ENCODE measurements around the gene ZNF248.
"Not testable (repeated sequence)": the region's sequence is repeated elsewhere in the genome, so short reads cannot be mapped to it uniquely, and the experiment has no call there.

ZNF248 gene

GRCh38 chr10:37754538-37755323, 102.7 kb downstream of the ZNF248 start:
- Histone ChIP-seq H3K9me3 (no peaks in the 10 kb centered on the region), H3K9ac (no peak overlapping the region), H3K27me3 (no peaks in the 10 kb centered on the region), H3K27ac (no peak overlapping the region), H3K4me2 (no peak overlapping the region), H3K4me1 (no peaks in the 10 kb centered on the region), H4K20me1 (no peaks in the 10 kb centered on the region), H3K4me3 (no peak overlapping the region), H3K36me3 (no peaks in the 10 kb centered on the region)
- TF ChIP-seq Cebpa-rat (IDR thresholded peaks at IDR 0.05) = no peak

GRCh38 chr10:37752334-37752875, 105.0 kb downstream of the ZNF248 start:
- Histone ChIP-seq H4K20me1 (no peaks in the 10 kb centered on the region), H3K4me2 (no peak overlapping the region), H3K36me3 (no peaks in the 10 kb centered on the region), H3K4me3 (no peak overlapping the region), H3K27me3 (no peaks in the 10 kb centered on the region), H3K27ac (no peak overlapping the region), H3K9me3 (no peaks in the 10 kb centered on the region), H3K4me1 (no peaks in the 10 kb centered on the region), H3K9ac (no peak overlapping the region)
- no peak for TF ChIP-seq Cebpa-rat (IDR thresholded peaks at IDR 0.05)

GRCh38 chr10:37748170-37748569, 109.2 kb downstream of the ZNF248 start:
- no peak overlapping the region for H3K27ac ChIP-seq
- H3K4me1 ChIP-seq = no peaks in the 10 kb centered on the region
- no peak overlapping the region for H3K9ac ChIP-seq
- no peak overlapping the region for H3K4me2 ChIP-seq
- no peak overlapping the region for H3K4me3 ChIP-seq
- H3K9me3 ChIP-seq = no peaks in the 10 kb centered on the region
- TF ChIP-seq Cebpa-rat (IDR thresholded peaks at IDR 0.05) = no peak
- no peaks in the 10 kb centered on the region for H4K20me1 ChIP-seq
- no peaks in the 10 kb centered on the region for H3K36me3 ChIP-seq
- H3K27me3 ChIP-seq = no peaks in the 10 kb centered on the region

DNA sequence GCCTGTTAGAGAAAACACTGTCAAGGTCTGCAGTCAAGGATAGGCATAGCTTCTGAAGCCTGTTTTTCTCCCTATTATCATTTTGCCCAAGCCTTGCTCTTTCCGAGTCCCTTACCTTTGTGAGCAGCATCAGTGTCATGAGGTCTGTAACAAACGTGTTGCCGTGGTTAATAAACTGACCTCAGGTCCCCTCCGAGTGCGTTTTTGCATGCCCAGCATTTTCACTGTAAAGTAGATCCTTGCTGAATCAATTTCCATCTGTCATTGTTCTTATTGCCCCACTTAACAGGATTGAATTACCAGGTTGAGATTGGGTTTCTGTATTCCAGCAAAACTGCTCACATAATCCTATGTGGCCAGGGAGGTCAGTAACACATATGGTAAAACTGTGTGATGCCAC, 110.3 kb downstream of the ZNF248 start:
- Histone ChIP-seq H4K20me1 (no peaks in the 10 kb centered on the region), H3K4me1 (no peaks in the 10 kb centered on the region), H3K4me2 (no peak overlapping the region), H3K36me3 (no peaks in the 10 kb centered on the region), H3K9me3 (no peaks in the 10 kb centered on the region), H3K4me3 (no peak overlapping the region), H3K27ac (no peak overlapping the region), H3K9ac (no peak overlapping the region), H3K27me3 (no peaks in the 10 kb centered on the region)
- TF ChIP-seq Cebpa-rat (IDR thresholded peaks at IDR 0.05) = no peak

- peaks cover 9% of the 10 kb centered on the region; the same call in 1 of the 2 replicates for H3K9me3 ChIP-seq
- H3K4me1 ChIP-seq = no peaks in the 10 kb centered on the region
- H3K4me3 ChIP-seq = no peak overlapping the region
- H3K27ac ChIP-seq = no peak overlapping the region
- no peak for TF ChIP-seq Cebpa-rat (IDR thresholded peaks at IDR 0.05)
- H3K9ac ChIP-seq = no peak overlapping the region
- H4K20me1 ChIP-seq = no peaks in the 10 kb centered on the region
- no peaks in the 10 kb centered on the region for H3K36me3 ChIP-seq
- H3K4me2 ChIP-seq = no peak overlapping the region
- no peaks in the 10 kb centered on the region for H3K27me3 ChIP-seq
Measured at GRCh38 chr10:37741831-37742230, 115.6 kb downstream of the ZNF248 start.

DNA sequence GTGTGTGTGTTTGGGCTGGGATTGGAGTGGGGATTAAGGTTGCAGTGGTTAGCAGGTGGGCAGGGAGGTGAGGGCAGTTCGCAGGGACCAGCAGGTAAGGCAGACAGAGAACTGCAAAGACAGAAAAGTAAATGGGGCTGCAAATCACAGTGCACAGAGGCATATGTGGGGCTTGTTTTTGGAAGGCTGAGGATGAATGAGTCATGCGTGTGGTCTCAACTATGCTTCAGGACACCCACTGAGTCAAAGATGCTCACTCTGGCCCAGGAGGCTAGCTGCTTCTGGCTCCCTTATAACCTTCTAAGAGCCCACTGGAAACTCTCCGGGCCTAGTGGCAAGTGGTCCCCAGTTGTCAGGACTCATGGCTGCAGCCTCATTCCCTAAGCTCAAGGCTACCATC, 118.2 kb downstream of the ZNF248 start:
- peaks cover 9% of the 10 kb centered on the region; the same call in 1 of the 2 replicates for H3K9me3 ChIP-seq
- no peak overlapping the region for H3K9ac ChIP-seq
- no peaks in the 10 kb centered on the region for H3K4me1 ChIP-seq
- no peaks in the 10 kb centered on the region for H4K20me1 ChIP-seq
- H3K27ac ChIP-seq = no peak overlapping the region
- no peaks in the 10 kb centered on the region for H3K27me3 ChIP-seq
- no peak overlapping the region for H3K4me2 ChIP-seq
- no peaks in the 10 kb centered on the region for H3K36me3 ChIP-seq
- no peak overlapping the region for H3K4me3 ChIP-seq
- TF ChIP-seq Cebpa-rat (IDR thresholded peaks at IDR 0.05) = no peak

GRCh38 chr10:37738241-37738640, 119.2 kb downstream of the ZNF248 start:
- not testable (repeated sequence) for H4K20me1 ChIP-seq, H3K36me3 ChIP-seq, H3K9me3 ChIP-seq, H3K4me1 ChIP-seq, H3K4me2 ChIP-seq, H3K4me3 ChIP-seq, H3K9ac ChIP-seq, H3K27me3 ChIP-seq, H3K27ac ChIP-seq

DNA sequence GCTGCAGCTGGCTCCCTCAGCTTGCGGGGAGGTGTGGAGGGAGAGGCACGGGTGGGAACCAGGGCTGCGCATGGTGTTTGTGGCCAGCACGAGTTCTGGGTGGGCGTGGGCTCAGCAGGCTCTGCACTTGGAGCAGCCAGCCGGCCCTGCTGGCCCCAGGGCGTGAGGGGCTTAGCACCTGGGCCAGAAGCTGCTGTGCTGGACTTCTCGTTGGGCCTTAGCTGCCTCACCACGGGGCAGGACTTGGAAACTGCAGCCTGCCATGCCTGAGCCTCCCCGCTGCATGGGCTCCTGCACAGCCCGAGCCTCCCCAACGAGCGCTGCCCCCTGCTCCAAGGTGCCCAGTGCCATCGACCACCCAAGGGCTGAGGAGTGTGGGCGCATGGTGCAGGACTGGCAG, 120.1 kb downstream of the ZNF248 start:
- H3K36me3 ChIP-seq = no peaks in the 10 kb centered on the region
- H4K20me1 ChIP-seq = no peaks in the 10 kb centered on the region
- TF ChIP-seq Cebpa-rat (IDR thresholded peaks at IDR 0.05) = no peak
- H3K27me3 ChIP-seq = no peaks in the 10 kb centered on the region
- H3K27ac ChIP-seq = no peak overlapping the region
- no peak overlapping the region for H3K4me2 ChIP-seq
- peaks cover 9% of the 10 kb centered on the region; the same call in 1 of the 2 replicates for H3K9me3 ChIP-seq
- H3K4me1 ChIP-seq = no peaks in the 10 kb centered on the region
- no peak overlapping the region for H3K4me3 ChIP-seq
- H3K9ac ChIP-seq = no peak overlapping the region

DNA sequence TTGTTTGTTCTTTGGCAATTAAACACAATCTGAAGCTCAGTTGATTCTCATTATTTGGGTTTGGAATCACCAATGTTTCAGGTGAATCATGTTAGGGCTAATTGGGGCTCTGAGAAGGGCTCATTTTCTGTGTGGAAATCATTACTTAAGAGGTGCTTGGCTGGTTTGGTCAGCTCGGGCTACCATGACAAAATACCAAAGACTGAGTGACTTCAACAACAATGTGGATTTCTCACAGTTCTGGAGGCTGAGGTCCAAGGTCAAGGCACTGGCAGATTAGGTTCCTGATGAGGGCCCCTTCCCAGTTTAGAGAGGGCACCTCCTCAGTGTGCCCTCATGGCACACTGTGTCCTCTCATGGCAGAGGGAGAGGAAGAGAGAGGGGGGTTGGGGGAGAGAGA, 121.3 kb downstream of the ZNF248 start:
- Histone ChIP-seq H3K4me1 (no peaks in the 10 kb centered on the region), H3K9ac (no peak overlapping the region), H3K4me3 (no peak overlapping the region), H3K36me3 (no peaks in the 10 kb centered on the region), H3K4me2 (no peak overlapping the region), H4K20me1 (no peaks in the 10 kb centered on the region), H3K27me3 (no peaks in the 10 kb centered on the region), H3K27ac (no peak overlapping the region), H3K9me3 (peaks cover 9% of the 10 kb centered on the region; the same call in 1 of the 2 replicates)
- no peak for TF ChIP-seq Cebpa-rat (IDR thresholded peaks at IDR 0.05)

DNA sequence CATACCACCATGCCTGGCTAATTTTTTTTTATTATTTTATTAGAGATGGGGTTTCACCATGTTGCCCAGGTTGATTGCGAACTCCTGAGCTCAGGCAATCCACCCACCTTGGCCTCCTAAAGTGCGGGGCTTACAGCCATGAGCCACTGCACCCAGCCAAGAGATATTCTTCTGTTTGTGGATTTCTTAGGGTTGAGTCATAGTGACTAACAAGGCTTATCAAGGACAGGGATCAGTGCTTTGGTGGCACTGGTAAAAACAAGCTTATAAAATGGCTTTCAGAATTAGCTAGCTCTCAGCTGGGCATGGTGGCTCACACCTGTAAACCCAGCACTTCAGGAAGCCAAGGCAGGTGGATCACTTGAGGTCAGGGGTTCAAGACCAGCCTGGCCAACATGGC, 122.4 kb downstream of the ZNF248 start:
- H3K27me3 ChIP-seq = no peaks in the 10 kb centered on the region
- no peak overlapping the region for H3K4me3 ChIP-seq
- H3K9ac ChIP-seq = no peak overlapping the region
- H4K20me1 ChIP-seq = no peaks in the 10 kb centered on the region
- TF ChIP-seq Cebpa-rat (IDR thresholded peaks at IDR 0.05) = no peak
- no peak overlapping the region for H3K4me2 ChIP-seq
- no peak overlapping the region for H3K27ac ChIP-seq
- no peaks in the 10 kb centered on the region for H3K36me3 ChIP-seq
- peaks cover 9% of the 10 kb centered on the region; the same call in 1 of the 2 replicates for H3K9me3 ChIP-seq
- no peaks in the 10 kb centered on the region for H3K4me1 ChIP-seq
